ENCODE results near the gene XPO1.
A peak's percentile ranks its signal among the peaks of the same experiment; 100 is the strongest.
"Not testable (repeated sequence)": the region's sequence is repeated elsewhere in the genome, so short reads cannot be mapped to it uniquely, and the experiment has no call there.

Gene XPO1

DNA sequence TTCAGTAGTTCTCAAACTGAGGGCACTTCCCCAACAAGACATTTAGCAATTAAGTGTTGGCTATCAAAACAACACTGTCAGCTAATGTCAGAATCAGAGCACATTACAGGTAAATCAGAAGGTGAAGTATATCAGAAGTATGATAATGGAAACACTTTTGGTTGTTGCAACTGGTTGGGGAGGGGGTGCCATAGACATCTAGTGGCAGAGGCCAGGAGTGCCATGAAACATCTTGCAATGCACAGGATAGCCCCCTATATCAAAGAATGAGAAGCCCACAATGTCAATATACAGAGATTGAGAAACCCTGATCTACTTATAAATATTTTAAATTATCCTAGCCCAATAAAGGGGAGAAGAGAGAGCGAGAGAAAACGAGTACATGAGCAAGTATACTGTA is 4.9 kb upstream of the XPO1 start:
- no peak for DNase-seq (ENCODE audit: low spot score)
- TF ChIP-seq, protein P1, sequence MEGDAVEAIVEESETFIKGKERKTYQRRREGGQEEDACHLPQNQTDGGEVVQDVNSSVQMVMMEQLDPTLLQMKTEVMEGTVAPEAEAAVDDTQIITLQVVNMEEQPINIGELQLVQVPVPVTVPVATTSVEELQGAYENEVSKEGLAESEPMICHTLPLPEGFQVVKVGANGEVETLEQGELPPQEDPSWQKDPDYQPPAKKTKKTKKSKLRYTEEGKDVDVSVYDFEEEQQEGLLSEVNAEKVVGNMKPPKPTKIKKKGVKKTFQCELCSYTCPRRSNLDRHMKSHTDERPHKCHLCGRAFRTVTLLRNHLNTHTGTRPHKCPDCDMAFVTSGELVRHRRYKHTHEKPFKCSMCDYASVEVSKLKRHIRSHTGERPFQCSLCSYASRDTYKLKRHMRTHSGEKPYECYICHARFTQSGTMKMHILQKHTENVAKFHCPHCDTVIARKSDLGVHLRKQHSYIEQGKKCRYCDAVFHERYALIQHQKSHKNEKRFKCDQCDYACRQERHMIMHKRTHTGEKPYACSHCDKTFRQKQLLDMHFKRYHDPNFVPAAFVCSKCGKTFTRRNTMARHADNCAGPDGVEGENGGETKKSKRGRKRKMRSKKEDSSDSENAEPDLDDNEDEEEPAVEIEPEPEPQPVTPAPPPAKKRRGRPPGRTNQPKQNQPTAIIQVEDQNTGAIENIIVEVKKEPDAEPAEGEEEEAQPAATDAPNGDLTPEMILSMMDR (IDR thresholded peaks at IDR 0.05; ENCODE audit: borderline replicate concordance, control extremely low read depth, extremely low read depth, insufficient read depth, missing control alignments): no peak
- in situ Hi-C loops (cut with MboI; ENCODE audit: low sequenced_read_pairs, unreplicated experiment): no loop called here

DNA sequence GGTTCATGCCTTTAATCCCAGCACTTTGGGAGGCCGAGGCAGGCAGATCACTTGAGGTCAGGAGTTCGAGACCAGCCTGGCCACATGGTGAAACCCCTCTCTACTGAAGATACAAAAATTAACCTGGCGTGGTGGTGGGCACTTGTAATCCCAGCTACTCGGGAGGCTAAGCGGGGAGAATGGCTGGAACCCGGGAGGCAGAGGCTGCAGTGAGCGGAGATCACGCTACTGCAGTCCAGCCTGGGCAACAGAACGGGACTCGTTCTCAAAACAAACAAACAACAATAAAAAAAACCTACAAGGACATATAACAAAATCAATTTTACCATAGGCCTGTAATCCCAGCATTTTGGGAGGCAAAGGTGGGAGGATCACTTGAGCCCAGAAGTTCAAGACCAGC is 2.0 kb upstream of the XPO1 start:
- in situ Hi-C loops (cut with MboI; ENCODE audit: low sequenced_read_pairs, unreplicated experiment); DNase-seq (ENCODE audit: low spot score): not testable (repeated sequence)

DNA sequence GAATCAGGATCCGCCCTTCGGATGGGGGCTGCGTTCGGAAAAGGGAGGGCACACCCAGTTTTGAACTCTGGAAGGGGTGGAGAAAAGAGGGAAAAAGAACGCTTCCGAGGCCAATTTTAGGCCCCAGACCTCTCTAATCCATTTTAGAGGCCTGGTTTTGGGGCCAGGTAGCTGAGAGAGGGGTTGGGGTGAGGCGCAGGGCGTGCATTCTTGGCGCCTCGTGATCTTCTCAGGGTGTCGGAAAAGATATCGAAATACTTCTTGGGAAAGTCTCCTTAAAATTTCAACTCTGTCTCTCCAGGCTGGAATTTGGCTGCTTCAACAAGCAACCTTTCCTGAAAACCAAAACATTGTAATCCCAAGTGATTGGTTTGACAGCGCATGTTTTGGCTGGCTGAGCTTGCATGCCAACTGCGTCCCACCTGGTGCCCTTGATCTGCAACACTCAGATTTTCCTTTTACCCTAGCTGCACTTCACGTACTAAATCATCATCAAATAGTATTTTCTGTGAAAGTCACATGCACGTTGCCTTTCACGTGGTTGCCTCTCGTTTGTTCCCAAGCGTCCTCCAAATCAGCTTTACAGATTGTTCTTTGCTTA is 864 bp upstream of the XPO1 start:
- in situ Hi-C loops (cut with MboI; ENCODE audit: low sequenced_read_pairs, unreplicated experiment): no loop called here
- DNase-seq (ENCODE audit: low spot score): no peak
- TF ChIP-seq, protein P1 (IDR thresholded peaks at IDR 0.05; ENCODE audit: borderline replicate concordance, control extremely low read depth, extremely low read depth, insufficient read depth, missing control alignments): no peak

DNA sequence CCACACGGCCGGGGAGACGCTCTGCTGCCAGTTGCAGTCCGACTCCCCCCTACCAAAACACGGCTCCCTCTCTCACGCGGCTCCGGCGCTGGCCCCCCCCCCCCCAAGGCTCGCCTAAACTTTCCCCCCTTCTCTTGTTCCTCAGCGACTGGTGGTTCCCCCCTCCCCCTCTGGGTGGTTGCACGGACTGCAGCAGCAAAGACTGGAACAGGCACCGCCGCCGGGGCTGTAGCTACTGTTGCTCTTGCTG is 281 bp downstream of the XPO1 start:
- in situ Hi-C loops (cut with MboI; ENCODE audit: low sequenced_read_pairs, unreplicated experiment): no loop called here
- DNase-seq (ENCODE audit: low spot score): no peak
- TF ChIP-seq, protein P1 (IDR thresholded peaks at IDR 0.05; ENCODE audit: borderline replicate concordance, control extremely low read depth, extremely low read depth, insufficient read depth, missing control alignments): no peak

DNA sequence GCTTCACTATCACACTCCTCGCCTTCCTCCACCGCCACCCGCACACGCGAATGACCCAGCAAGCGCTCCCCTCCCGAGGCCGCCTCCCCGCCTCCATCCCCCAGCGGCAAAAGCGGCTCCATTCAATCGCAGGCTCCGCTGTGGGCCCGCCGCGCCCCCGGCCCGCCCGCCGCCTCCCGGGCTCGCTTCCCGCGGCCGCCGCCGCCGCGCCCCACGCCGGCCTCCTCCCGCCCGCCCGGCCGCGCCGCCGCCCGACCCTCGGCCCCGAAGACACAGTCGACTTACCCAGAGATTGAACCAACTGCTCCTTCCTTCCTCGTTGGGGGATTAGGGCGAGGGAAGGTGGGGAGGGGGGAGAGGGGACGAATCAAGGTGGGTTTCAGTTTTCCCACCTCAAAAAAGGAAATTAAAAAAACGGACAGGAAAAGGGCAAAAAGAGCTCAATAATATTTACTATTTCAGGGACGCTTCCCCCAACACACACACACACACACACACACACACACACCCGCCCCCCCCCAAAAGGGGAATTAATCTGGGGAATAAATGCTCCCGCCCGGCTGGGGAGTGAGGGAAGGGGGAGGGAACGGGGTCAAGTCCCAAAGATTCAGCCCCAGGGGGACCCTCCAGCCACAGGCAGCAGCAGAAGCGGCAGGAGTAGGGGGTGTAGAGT is 743 bp downstream of the XPO1 start:
- TF ChIP-seq, protein P1 (IDR thresholded peaks at IDR 0.05; ENCODE audit: borderline replicate concordance, control extremely low read depth, extremely low read depth, insufficient read depth, missing control alignments): no peak
- in situ Hi-C loops (cut with MboI; ENCODE audit: low sequenced_read_pairs, unreplicated experiment): no loop called here
- no peak for DNase-seq (ENCODE audit: low spot score)

DNA sequence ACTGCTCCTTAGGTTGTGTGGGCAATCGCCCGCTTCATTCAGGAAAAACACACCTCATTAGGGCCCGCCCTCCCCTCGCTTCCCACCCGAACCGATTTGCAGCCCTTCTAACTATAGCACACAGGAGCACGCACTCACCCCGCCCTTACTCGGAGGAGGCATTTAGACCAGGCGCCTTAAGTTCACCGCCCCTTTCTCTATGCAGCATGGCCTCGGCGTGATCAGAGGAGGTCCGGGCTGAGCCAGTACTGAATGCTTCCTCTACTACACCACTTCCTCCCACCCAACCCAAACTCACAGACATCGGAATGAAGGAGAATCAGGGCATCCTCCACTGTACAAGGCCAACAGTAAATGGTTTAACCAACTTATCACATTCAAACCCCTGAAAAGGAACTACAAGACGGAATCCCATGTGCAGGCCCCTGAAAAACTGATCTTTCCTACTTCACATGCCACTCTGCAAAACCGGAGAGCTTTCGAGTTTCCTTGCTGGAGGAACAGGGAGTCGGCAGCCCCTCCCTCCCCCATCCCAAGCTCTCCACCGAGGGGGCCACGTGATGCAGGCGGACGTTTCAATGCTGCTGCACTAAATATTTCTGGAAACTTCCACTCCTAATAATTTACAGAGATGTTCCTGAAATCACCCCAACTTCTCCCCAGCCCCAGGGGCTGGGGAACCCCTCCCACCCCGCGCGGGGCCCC is 1.4 kb downstream of the XPO1 start:
- in situ Hi-C loops (cut with MboI; ENCODE audit: low sequenced_read_pairs, unreplicated experiment): no loop called here
- peak; percentile 75 for DNase-seq (ENCODE audit: low spot score)
- TF ChIP-seq, protein P1 (IDR thresholded peaks at IDR 0.05; ENCODE audit: borderline replicate concordance, control extremely low read depth, extremely low read depth, insufficient read depth, missing control alignments): no peak

DNA sequence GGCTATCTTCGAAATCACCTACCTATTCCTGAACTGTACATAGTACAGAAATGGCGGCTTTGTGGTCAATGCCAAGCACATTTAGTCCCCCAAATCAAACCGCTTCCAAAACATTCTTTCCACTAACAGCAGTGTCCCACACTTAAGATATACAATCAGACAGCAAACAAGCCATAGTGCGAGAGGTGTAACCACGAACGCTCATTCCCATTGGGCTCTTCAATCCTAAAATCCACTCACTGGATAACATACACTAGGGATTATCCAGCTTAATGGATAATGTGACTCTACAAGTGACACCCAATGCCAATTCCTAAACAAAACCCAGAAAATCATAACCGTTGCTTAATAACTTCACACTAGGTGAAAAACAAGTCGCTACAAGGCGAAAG is 2.0 kb downstream of the XPO1 start:
- TF ChIP-seq, protein P1 (IDR thresholded peaks at IDR 0.05; ENCODE audit: borderline replicate concordance, control extremely low read depth, extremely low read depth, insufficient read depth, missing control alignments): no peak
- in situ Hi-C loops (cut with MboI; ENCODE audit: low sequenced_read_pairs, unreplicated experiment): no loop called here
- no peak for DNase-seq (ENCODE audit: low spot score)
